ENCODE measurements around the gene SMIM7.
"Not testable (repeated sequence)": the region's sequence is repeated elsewhere in the genome, so short reads cannot be mapped to it uniquely, and the experiment has no call there.

SMIM7 gene

DNA sequence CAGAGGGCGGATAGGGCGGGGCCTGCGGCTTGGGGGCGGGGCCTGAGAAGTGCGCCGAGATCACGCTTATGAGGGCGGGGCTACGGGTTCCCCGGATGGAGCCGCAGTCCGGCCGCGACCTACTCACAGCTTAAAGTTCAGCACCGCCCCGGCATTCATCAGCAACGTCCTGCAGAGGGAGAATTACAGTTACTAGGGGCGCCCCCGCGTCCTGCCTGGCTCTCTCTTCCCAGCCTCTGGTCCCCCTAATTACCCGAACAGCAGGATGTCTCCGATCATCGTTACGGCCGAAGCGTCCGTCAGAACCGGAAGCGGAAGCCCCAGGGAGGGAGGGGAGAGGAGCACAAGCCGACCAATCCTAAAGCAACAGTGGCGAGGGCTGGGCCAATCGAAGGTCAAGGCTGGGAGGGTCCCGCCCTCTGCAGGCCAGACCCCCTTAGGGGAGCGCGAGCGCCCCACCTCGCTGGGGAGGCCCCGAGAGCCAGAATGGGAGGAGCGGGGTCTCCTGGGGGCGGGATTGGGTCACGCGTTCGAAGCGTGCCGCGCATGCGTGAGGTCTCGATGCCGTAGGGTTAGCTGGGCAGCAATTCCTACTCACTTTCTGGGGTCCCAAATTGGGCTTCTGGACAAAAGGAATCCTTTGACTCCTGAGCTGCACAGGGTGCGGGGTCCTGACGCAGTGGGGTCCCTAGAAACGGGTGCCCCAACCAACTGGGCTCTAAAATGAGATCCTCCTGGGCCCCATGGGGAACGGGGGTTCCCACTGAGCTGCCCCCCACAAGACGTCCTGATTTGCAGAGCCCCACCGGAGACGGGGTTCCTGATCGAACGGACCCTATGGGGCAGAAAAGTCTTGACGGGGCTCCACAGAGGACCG, at the start of gene SMIM7:
Gene SMIM7, minus strand, starts transcription at position 313 of the 877 bp plus-strand sequence. Its CDS starts 34 bp downstream, at position 279.
- peak; percentile 99 for DNase-seq (ENCODE audit: low read depth)

DNA sequence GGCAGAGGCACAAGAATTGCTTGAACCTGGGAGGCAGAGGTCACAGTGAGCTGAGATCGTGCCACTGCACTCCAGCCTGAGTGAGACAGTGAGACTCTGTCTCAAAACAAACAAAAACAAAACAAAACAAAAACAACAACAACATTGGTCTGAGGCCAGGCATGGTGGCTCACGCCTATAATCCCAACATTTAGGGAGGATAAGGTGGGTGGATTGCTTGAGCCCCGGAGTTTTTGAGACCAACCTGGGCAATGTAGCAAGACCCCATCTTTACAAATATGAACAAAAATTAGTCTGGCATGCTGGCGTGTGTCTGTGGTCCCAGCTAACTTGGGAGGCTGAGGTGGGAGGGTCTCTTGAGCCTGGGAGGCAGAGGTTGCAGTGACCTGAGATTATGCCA, 43.7 kb upstream of the SMIM7 start:
- DNase-seq (ENCODE audit: low read depth): no peak

DNA sequence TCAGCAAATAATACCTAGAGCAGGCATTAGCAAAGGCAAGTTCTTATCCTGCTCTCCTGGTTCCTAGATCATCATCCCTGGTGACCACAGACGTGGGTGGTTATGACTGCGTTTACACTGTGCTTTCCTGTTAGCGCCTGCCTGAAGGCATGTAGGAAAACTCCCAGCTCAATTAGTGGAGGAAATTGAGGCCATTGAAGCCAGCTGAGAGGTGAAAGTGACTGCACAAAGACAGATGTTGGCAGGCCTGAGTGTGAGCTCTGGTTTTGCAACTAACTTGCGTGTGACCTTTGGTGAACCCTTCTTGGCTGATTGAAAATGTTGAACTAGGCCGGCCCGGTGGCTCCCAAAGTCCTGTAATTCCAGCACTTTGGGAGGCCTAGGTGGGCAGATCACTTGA, 42.2 kb upstream of the SMIM7 start:
- DNase-seq (ENCODE audit: low read depth): no peak

DNA sequence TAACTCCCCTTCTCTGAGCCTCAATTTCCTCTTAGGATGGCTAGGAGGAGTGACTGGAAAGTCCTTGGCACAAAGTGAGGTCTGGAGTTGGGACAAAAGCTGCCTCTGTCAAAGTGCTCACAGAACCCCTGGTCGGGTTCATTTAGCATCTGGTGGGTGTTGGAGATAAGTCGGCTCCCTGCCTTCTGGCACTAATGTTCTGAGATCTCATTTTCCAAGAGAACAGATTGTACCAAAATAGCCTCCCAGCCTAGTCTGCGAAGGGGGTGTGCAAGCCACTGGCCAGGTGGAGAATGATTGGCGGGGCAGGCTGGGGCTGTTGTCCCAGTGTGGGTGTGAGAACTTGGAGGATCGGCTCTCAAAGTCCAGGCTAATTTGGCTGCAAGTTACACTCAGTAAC, 39.0 kb upstream of the SMIM7 start:
- DNase-seq (ENCODE audit: low read depth): no peak

DNA sequence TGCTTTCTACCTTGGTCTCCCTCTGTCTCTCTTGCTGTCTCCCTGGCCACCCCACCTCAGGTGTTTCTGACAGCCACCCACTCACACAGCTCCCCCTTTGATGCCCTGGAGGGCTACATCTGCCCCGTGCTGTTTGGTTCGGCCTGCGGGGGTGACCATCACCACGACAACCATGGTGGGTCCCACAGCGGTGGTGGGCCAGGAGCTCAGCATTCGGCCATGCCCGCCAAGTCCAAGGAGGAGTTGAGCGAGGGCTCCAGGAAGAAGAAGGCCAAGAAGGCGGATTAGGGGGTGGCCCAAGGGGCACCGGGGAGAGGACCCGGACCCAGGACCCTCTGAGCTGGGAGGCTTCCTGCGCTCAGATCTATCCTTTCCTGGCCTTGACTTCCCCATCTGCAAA, 28.1 kb upstream of the SMIM7 start:
- DNase-seq (ENCODE audit: low read depth): no peak

DNA sequence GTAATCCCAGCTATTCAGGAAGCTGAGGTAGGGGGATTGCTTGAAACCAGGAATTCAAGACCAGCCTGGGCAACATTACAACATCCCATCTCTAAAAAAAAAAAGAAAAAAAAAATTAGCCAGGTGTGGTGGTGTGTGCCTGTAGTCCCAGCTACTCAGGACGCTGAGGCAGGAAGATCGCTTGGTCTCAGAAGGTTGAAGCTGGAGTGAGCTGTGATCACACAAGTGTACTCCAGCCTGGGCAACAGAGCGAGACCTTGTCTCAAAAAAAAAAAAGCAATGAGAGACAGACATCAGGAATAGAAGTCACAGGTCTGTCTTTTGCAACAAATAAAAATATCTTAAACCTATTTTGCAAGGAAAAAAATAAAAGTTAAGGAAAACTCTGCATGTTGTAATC, 24.3 kb upstream of the SMIM7 start:
- DNase-seq (ENCODE audit: low read depth): no peak

DNA sequence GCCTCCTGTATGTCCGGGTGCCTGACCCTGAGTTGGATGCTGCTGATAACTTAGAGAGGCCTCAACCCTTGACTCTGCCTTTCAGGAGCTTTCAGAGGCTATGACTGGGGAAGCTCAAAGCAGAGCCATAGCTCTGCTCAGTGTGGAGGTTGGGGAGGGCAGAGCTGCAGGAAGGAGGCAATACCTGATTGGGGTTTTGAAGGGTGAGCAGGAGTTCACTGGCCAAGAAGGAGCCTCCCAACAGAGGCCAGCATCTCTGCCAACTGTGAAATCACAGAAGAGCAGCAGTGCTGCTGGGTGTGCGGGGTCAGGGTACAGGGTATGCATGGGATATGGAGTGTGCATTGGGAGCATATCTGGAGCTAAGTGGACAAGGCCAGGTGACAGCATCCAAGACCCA, 22.6 kb upstream of the SMIM7 start:
- no peak for DNase-seq (ENCODE audit: low read depth)

DNA sequence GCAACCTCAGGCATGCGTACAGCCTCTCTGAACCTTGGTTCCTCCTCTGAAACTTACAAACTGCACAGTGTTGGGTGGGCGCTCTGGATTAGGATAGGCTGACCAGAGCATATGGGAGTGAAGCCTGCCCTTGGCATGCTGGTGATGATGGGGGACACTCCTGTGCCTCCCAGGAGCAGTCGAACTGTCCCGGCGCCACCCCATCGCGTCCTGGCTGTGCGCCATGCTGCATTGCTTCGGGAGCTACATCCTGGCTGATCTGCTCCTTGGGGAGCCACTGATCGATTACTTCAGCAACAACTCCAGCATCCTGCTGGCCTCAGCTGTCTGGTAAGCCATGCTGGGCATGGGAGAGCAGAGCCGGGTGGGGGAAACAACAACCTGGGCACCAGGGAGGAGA, 19.9 kb upstream of the SMIM7 start:
- DNase-seq (ENCODE audit: low read depth): no peak

DNA sequence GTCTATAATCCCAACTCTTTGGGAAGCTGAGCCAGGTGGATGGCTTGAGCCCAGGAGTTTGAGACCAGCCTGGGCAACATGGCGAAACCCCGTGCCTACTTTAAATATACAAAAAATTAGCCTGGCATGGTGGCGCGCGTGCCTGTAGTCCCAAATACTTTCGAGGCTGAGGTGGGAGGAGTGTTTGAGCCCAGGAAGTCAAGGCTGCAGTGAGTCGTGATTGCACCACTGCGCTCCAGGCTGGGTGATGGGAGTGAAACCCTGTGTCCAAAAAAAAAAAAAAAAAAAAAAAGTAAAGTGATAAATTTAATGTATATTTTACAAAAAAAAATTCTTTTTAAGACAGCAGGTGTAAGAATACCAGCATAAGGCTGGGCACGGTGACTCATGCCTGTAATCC, 18.6 kb upstream of the SMIM7 start:
- DNase-seq (ENCODE audit: low read depth): no peak

DNA sequence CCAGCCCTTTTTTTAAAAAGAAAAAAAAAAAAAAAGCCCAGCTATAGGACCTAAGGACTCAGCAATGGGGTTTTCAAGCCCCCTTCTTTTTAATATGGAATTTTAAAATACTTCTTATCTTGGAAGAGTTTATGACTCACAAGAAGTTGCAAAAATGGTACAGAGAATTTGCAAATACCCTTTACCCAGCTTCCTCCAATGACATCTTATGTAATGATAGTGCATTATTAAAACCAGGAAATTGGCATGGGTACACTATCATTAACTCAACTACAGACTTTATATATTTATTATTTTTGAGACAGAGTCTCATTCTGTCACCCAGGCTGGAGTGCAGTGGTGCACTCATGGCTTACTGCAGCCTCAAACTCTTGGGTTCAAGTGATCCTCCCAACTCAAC, 17.1 kb upstream of the SMIM7 start:
- DNase-seq (ENCODE audit: low read depth): no peak

DNA sequence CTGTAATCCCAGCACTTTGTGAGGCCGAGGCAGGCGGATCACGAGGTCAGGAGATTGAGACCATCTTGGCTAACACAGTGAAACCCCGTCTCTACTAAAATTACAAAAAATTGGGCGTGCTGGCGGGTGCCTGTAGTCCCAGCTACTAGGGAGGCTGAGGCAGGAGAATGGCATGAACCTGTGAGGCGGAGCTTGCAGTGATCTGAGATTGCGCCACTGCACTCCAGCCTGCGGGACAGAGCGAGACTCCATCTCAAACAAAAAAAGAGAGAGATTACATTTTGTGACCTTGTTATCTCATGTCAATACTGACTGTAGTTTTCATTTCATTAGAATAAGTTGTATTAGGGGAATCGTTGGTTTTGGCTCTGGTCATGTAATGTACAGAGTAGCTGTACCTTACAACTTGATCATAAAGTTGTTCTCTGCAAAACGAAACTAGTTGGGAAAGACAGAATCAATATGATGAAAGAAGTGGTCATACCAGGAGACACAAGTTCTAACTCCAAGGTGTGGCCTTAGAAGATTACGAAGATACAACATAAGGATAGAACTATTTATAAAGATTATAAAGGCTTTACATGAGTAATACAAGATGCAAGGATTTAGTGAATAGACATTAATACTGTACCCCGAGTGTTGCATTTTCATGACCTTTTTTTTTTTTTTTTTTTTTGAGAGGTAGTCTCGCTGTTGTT, 16.3 kb upstream of the SMIM7 start:
- DNase-seq (ENCODE audit: low read depth): no peak

DNA sequence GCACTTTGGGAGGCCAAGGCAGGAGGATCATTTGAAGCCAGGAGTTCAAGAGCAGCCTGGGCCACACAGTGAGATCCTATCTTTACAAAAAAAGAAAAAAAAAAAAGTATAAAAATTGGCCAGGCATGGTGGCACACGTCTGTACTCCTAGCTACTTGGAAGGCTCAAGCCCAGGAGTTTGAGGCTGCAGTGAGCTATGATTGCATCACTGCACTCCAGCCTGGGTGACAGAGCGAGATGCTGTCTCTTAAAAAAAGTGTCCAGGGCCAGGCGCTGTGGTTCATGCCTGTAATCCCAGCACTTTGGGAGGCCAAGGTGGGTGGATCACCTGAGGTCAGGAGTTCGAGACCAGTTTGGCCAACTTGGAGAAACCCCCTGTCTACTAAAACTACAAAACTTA, 13.9 kb upstream of the SMIM7 start:
- not testable (repeated sequence) for DNase-seq (ENCODE audit: low read depth)

DNA sequence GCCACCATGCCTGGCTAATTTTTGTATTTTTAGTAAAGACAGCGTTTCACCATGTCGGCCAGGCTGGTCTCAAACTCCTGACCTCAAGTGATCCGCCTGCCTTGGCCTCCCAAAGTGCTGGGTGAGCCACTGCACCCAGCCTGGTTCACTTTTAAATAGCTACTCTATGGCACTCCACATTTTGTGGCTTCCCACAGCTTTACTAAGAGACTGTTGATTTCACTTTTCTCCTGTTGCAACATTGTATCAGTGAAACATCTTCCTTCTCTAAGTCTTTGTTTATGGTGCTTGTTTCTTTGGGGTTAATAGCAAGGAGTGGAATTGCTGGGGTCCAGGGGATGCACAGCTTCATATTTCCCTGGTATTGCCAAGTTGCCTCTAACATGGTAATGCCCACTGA, 13.3 kb upstream of the SMIM7 start:
- no peak for DNase-seq (ENCODE audit: low read depth)

DNA sequence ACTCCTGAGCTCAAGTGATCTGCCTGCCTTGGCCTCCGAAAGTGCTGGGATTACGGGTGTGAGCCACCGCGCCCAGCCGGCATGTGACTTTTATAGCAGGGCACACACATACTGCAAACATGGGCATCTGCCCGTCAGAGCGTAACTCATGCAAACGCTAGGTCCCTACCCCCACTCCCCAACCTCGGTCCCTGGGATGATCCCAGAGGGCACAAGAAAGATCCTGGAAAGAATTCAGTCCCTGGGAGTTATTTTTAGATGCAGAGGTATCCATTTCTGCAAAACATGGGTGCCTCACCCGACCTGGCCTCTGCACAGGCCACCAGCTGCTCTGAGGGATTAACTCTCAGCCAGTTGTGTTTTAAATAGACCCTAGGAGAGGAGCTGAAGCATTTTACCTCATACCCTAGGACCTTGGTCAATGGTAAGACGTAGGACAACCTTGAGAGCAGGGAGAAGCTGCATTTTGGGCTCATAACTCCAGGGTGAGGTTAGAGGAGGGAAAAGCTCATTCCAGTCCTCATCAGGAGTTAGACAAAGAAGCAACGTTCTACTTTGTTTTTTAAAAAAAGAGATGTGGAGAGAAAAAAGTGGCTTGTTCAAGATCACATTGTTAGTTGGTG, 11.8 kb upstream of the SMIM7 start:
- DNase-seq (ENCODE audit: low read depth): no peak

DNA sequence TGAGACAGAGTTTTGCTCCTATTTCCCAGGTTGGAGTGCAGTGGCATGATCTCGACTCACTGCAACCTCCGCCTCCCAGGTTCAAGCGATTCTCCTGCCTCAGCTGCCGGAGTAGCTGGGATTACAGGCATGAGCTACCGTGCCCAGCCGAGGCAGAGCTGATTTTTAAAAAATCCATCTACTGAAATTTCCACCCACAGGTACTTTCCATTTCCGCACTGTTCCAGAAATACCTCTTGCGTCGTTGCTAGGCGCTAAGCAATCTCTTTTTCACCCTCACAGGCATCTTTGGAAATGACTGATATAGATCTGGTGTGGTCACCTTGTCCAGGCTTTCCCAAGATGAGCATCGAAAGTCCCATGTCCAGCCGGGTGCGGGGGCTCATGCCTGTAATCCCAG, 10.3 kb upstream of the SMIM7 start:
- no peak for DNase-seq (ENCODE audit: low read depth)

DNA sequence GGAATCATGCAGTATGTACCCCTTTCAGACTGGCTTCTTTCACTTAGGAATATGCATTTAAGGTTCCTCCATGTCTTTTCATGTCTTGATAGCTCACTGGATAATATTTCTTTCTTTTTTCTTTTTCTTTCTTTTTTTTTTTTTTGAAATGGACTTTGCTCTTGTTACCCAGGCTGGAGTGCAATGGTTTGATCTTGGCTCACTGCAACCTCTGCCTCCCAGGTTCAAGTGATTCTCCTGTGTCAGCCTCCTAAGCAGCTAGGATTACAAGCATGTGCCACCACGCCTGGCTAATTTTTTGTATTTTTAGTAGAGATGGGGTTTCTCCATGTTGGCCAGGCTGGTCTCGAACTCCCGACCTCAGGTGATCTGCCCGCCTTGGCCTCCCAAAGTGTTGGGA, 8.8 kb upstream of the SMIM7 start:
- DNase-seq (ENCODE audit: low read depth): not testable (repeated sequence)

DNA sequence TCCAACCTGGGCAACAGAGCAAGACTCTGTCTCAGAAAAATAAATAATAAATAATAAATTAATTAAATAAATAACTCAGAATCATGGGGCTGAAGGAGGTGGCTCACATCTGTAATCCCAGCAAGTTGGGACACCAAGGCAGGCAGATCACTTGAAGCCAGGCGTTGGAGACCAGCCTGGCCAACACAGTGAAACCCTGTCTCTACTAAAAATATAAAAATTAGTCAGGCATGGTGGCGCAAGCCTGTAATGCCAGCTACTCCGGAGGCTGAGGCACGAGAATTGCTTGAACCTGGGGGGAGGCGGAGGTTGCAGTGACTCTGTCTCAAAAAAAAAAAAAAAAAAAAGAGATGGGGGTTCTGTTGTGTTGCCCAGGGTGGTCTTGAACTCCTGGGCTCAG, 8.2 kb upstream of the SMIM7 start:
- no peak for DNase-seq (ENCODE audit: low read depth)

DNA sequence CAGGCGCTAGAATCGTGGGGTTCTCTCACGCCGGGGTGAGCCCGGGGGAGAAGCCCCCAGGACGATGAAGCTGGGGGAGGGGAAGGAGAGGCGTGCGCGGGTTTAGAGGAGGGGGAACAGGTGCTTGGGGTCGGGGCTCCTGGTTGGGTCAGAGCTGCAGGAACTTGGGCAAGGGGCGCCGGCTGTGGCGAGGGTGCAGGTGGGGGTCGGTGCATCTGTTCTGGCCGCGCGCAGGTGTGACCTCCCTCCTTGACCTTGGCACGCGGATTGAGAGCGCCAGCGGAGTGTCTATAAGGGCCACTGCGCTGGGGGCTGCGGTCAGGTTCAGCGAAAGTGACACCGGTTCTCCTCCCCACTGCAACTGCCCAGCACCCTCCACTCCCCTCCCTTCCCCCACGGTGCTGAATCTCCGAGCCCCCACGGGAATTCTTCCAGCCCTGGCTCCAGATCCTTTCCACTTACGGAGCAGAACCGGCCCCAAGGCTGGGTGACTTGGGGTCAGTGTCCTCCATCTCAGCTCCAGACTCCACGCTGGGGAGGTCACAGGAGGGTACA, 1.6 kb upstream of the SMIM7 start:
- no peak for DNase-seq (ENCODE audit: low read depth)

DNA sequence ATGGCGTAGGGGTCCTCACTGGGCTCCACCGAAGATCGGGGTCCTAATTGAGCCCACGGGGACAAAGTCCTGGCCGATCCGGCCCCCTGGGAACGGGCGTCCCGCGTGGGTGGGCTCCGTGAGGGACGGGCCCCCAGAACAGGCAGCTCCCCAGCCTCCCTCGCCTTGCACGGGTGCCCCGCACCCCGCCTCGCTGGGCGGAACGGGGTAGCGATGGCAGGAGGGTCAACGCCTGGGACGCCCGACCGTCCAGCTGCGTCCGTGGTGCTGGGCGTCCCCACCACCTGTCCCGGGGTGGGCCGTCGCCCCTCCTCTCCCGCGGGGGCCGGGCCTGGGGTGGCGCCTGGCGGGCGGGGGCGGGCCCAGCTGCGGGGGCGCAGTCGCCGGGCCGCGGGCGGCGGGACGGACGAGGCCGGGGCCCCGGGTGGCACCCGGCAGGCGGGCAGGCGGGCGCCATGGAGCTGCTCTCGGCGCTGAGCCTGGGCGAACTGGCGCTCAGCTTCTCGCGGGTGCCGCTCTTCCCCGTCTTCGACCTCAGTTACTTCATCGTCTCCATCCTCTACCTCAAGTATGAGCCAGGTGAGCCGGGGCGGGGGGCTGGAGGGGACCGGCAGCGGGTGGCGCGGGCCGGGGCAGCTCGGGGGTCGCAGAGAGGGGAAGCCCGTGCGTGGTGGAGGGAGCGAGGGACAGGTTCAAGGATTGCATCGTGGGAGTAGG, 977 bp upstream of the SMIM7 start, which contains the start of gene TMEM38A:
Gene TMEM38A, plus strand, starts transcription at position 377 of the 717 bp plus-strand sequence. Its CDS starts 79 bp downstream, at position 456.
- no peak for DNase-seq (ENCODE audit: low read depth)

DNA sequence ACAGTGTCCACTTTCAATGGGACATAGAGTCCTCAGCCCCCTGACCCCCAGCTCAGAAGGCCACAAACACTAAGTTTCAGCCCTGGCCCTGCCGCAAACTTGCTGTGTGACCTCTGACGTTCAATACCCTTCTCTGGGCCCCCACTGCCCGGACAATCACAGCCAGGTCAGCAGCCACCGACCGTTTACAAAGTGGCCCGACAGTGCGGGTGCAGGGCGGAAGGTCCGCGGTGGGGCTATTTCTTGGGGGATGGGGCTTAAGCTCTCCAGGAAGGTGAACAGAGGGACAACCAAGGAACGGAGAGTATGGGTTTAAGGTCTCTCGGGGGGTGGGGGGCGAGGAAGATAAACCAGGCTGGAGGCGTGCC, 496 bp downstream of the SMIM7 start:
- DNase-seq (ENCODE audit: low read depth): no peak

DNA sequence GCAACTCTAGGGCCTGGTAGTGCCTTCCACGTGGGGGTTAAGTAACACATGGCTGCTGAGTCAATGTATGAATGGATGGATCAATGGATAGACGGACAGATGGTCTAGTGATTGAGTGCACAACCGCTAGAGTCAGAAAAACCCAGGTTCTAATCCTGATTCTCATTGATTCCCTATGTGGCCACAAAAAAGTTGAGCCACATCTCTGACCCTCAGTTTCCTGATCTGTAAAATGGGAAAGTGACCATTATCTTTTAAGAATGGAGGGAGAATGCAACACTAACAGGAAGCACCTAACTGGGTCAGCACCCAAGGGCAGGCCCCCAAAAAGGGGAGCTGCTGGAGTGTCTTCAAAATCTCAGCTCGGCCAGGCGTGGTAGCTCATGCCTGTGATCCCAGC, 2.6 kb downstream of the SMIM7 start:
- no peak for DNase-seq (ENCODE audit: low read depth)

DNA sequence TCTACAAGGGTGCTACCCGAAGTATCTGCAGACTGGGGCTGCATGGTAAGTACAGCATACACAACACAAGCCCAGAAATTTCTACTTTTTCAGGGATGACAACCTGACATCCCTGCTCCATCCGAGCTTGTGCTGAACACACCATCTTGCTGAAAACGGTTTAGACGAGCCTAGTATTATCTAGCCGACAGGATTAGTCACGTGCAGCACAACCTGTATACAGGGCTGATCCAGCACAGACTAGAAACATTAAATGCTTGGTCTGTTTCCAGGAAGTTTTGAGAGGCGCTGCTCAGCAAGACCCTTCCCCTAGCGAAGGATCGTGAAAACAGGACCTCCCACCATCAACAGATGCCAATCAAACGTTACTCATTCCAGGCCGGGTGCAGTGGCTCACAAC, 4.2 kb downstream of the SMIM7 start:
- no peak for DNase-seq (ENCODE audit: low read depth)

All from activated gamma-delta T cell treated with anti-CD3 and anti-CD28 coated beads, Interleukin-2, amount 50 U/mL, for 16 hours (primary cell).